Kidney capillary endothelial cell (primary cell): ENCODE measurements around the gene TOMM20.

Experiments
- DNase-seq: peaks from one replicate; pipeline ENCODE4 v3.0.0-alpha.2; 2018; ENCODE audit warnings: low spot score

TOMM20 gene

DNA sequence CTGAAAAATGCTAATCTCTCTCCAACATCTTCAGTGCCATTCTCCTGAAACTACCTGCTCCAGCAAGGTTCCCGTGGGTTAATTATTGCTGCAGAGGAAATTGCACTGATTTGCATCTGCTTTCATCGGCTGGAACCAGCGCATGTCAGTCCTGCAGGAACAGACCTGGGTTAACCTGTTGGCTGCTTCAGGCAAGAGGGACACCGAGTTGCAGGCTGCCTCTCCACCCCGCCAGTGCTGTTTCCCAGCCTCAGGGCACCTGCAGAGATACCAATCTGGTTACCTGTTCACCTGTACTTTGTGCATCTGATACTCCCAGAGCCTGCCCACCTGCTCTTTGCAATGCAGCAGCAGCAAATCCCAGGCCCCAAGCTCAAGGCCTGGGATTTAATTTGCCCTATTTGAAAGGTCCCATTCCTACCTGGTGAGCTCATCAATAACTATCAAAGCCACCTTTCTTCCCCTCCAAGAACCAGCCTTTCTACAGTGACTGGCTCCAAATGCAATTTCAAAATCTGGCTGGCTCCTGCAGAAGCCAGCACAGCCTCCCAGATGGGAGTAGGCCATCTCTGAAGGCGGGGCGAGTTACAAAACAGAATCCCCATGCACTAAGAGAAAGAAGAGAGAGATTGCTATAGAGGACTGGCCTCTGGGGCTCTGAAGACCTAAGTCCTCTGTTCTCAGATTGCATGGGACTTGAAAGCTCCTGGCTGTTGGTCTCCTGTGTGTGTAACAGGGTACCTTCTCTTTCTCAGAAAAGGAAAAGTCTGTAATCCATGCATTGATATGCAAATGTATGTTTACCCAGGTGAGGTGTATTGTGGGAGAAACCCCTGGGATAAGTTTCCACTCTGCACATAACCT is 67.8 kb downstream of the TOMM20 start:
- DNase-seq = no peak
